ENCODE measurements around the gene GGPS1. TPM values are rescaled to one million over a fixed set of nuclear protein-coding genes. Genes with fewer than 3 reads are reported as not detected.

GGPS1 gene
- total RNA-seq, 1 donor from 2014 or later, result 57.2 TPM

DNA sequence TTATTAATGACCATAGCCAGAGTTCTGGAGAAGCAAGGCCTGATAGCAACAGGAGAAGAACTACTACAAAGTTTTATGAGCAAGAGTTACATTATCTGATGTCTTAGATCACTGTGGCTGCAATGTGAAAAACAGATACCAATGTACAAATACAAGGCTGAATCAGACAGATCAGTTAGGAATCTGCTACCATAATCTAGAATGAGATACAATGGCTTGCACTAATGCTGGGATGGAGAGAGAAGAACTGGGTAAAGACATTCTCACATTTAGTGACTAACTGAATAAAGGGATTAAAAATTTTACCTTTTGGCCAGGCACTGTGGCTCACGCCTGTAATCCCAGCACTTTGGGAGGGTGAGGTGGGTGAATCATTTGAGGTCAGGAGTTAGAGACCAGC, 41.7 kb upstream of the GGPS1 start:
- no peak overlapping the region for H3K27ac Mint-ChIP-seq (ENCODE audit: unreplicated experiment)
- DNase-seq (ENCODE audit: low read depth, low spot score), result no peak
- H3K36me3 Mint-ChIP-seq (ENCODE audit: low read depth), result peaks cover 2% of the 10 kb centered on the region
- no peaks in the 10 kb centered on the region for H3K27me3 Mint-ChIP-seq (ENCODE audit: low read depth)
- TF ChIP-seq, protein P1, sequence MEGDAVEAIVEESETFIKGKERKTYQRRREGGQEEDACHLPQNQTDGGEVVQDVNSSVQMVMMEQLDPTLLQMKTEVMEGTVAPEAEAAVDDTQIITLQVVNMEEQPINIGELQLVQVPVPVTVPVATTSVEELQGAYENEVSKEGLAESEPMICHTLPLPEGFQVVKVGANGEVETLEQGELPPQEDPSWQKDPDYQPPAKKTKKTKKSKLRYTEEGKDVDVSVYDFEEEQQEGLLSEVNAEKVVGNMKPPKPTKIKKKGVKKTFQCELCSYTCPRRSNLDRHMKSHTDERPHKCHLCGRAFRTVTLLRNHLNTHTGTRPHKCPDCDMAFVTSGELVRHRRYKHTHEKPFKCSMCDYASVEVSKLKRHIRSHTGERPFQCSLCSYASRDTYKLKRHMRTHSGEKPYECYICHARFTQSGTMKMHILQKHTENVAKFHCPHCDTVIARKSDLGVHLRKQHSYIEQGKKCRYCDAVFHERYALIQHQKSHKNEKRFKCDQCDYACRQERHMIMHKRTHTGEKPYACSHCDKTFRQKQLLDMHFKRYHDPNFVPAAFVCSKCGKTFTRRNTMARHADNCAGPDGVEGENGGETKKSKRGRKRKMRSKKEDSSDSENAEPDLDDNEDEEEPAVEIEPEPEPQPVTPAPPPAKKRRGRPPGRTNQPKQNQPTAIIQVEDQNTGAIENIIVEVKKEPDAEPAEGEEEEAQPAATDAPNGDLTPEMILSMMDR (conservative IDR thresholded peaks at IDR 0.05), result no peak
- H3K9me3 Mint-ChIP-seq, result no peaks in the 10 kb centered on the region
- peaks cover 22% of the 10 kb centered on the region for H3K4me1 Mint-ChIP-seq
- H3K4me3 Mint-ChIP-seq, result no peak overlapping the region

- no peak for DNase-seq (ENCODE audit: low read depth, low spot score)
- H3K4me3 Mint-ChIP-seq, result no peak overlapping the region
- peaks cover 19% of the 10 kb centered on the region for H3K4me1 Mint-ChIP-seq
- TF ChIP-seq, protein P1 (conservative IDR thresholded peaks at IDR 0.05), result no peak
- no peaks in the 10 kb centered on the region for H3K27me3 Mint-ChIP-seq (ENCODE audit: low read depth)
- H3K9me3 Mint-ChIP-seq, result no peaks in the 10 kb centered on the region
- peaks cover 2% of the 10 kb centered on the region for H3K36me3 Mint-ChIP-seq (ENCODE audit: low read depth)
- no peak overlapping the region for H3K27ac Mint-ChIP-seq (ENCODE audit: unreplicated experiment)
Measured at GRCh38 chr1:235287208-235287882, 41.0 kb upstream of the GGPS1 start.

- H3K27ac Mint-ChIP-seq (ENCODE audit: unreplicated experiment), result no peak overlapping the region
Measured at GRCh38 chr1:235289859-235290739, 38.3 kb upstream of the GGPS1 start.

DNA sequence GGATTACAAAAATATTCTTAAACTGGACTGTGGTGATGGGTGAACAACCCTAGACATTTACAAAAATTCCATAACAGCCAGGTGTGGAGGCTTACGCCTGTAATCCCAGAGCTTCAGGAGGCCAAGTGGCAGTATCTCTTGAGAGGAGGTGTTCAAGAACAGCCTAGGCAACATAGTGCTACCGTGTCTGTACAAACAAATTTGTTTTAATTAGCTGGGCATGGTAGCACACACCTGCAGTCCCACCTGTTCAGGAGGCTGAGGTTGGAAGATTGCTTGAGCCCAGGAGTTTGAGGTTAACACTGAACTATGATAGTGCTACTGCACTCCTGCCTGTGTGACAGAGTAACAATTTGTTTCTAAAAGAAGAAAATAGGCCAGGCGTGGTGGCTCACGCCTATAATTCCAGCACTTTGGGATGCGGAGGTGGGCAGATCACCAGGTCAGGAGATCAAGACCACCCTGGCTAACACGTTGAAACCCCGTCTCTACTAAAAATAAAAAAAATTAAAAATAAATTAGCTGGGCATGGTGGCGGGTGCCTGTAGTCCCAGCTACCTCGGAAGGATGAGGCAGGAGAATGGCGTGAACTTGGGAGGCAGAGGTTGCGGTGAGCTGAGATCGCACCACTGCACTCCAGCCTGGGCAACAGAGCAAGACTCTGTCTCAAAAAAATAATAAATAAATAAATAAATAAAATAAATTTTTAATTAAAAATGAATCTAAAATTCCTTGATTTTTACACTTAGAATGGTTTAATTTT, 37.4 kb upstream of the GGPS1 start:
- no peak for DNase-seq (ENCODE audit: low read depth, low spot score)
- Mint-ChIP-seq H3K4me1 (peaks cover 16% of the 10 kb centered on the region), H3K9me3 (peaks cover 3% of the 10 kb centered on the region), H3K36me3 (ENCODE audit: low read depth) (peaks cover 3% of the 10 kb centered on the region), H3K4me3 (no peak overlapping the region), H3K27me3 (ENCODE audit: low read depth) (no peaks in the 10 kb centered on the region), H3K27ac (ENCODE audit: unreplicated experiment) (no peak overlapping the region)
- TF ChIP-seq, protein P1 (conservative IDR thresholded peaks at IDR 0.05), result no peak

More at GRCh38 chr1:235289859-235290739, 38.3 kb upstream of the GGPS1 start:
- Mint-ChIP-seq H3K36me3 (ENCODE audit: low read depth) (peaks cover 2% of the 10 kb centered on the region), H3K4me3 (no peak overlapping the region), H3K9me3 (no peaks in the 10 kb centered on the region), H3K4me1 (peaks cover 23% of the 10 kb centered on the region), H3K27me3 (ENCODE audit: low read depth) (no peaks in the 10 kb centered on the region)
- TF ChIP-seq, protein P1 (conservative IDR thresholded peaks at IDR 0.05), result no peak
- DNase-seq (ENCODE audit: low read depth, low spot score), result no peak

DNA sequence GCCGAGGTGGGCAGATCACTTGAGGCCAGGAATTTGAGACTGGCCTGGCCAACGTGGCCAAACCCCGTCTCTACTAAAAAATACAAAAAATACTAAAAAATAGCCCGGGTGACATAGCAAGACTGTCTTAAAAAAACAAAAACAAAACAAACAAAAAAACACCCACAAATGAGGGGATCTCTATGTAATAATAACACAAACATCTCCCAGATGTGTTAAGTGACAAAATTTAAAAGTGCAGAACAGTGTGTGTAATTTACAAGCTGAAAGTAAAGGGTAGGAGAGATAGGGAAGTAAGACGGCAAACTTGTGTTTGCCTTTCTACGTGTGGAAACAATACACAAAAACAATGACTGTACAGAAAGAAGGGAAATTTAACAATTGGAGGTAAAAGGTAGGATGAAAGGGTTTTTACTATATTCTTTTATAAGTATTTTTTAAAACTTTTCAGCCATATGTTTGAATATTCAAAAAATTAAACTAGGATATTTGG, 36.7 kb upstream of the GGPS1 start:
- Mint-ChIP-seq H3K36me3 (ENCODE audit: low read depth) (peaks cover 4% of the 10 kb centered on the region), H3K27ac (ENCODE audit: unreplicated experiment) (no peak overlapping the region)
- TF ChIP-seq, protein P1 (conservative IDR thresholded peaks at IDR 0.05), result no peak

More for the DNA sequence above, 36.7 kb upstream of the GGPS1 start:
- no peak overlapping the region for H3K4me3 Mint-ChIP-seq
- no peaks in the 10 kb centered on the region for H3K27me3 Mint-ChIP-seq (ENCODE audit: low read depth)
- H3K4me1 Mint-ChIP-seq, result peaks cover 10% of the 10 kb centered on the region
- peaks cover 4% of the 10 kb centered on the region for H3K9me3 Mint-ChIP-seq
- no peak for DNase-seq (ENCODE audit: low read depth, low spot score)
